Activated B cell treated with CpG ODN at 0.5 μM for 24 hours (primary cell): ENCODE data around the gene MSL1. TPM values are rescaled to one million over a fixed set of nuclear protein-coding genes. Genes with fewer than 3 reads are reported as not detected.

ENCODE experiments used
- ATAC-seq: fragments of 200-7000 bp; cut with Tn5 transposase; one replicate; pipeline ENCODE4 v1.10.0; 2021; ENCODE audit warnings: low read depth, mild to moderate bottlenecking, moderate library complexity
- CTCF ChIA-PET: fragments of 350-600 bp; sonication (Branson Sonifier 250); formaldehyde crosslinking; loops from one replicate; lab custom pipeline; 2021; ENCODE audit warnings: antibody characterized with exemption; lab: Charles Lee
- POLR2A ChIA-PET: fragments of 350-600 bp; sonication (Branson Sonifier 250); formaldehyde crosslinking; loops from one replicate; lab custom pipeline; 2021; ENCODE audit warnings: antibody characterized with exemption; lab: Charles Lee
- DNase-seq: peaks from one replicate; pipeline ENCODE4 v3.0.0; 2022
- H3K27ac Mint-ChIP-seq: one replicate; pipeline ENCODE4 v1.8.0; 2020; ENCODE audit warnings: mixed read lengths
- H3K27me3 Mint-ChIP-seq: one replicate; pipeline ENCODE4 v1.8.0; 2021; ENCODE audit warnings: mixed read lengths
- H3K36me3 Mint-ChIP-seq: one replicate; pipeline ENCODE4 v1.8.0; 2021; ENCODE audit warnings: low read depth, mixed read lengths
- H3K4me1 Mint-ChIP-seq: one replicate; pipeline ENCODE4 v1.8.0; 2021; ENCODE audit warnings: mixed read lengths
- H3K4me3 Mint-ChIP-seq: one replicate; pipeline ENCODE4 v1.8.0; 2020; ENCODE audit warnings: mild to moderate bottlenecking, mixed read lengths
- H3K9me3 Mint-ChIP-seq: one replicate; pipeline ENCODE4 v1.8.0; 2020; ENCODE audit warnings: mixed read lengths
- intact Hi-C: fragments of 100-400 bp; cut with micrococcal nuclease; formaldehyde crosslinking; loops from one replicate; pipeline ENCODE4 v1.15.1; 2024
- total RNA-seq: library from RNA; stranded (reverse); gene quantifications from 2 replicates; pipeline ENCODE4 v1.2.3, GENCODE V29; 2022
- TF ChIP-seq, protein P1 (sequence below): fragments of 200-600 bp; IDR thresholded peaks from one replicate; pipeline ENCODE4 v1.8.0; 2022; ENCODE audit warnings: antibody characterized with exemption, mild to moderate bottlenecking

Gene MSL1
- total RNA-seq, 1 donor from 2014 or later = 101 TPM

DNA sequence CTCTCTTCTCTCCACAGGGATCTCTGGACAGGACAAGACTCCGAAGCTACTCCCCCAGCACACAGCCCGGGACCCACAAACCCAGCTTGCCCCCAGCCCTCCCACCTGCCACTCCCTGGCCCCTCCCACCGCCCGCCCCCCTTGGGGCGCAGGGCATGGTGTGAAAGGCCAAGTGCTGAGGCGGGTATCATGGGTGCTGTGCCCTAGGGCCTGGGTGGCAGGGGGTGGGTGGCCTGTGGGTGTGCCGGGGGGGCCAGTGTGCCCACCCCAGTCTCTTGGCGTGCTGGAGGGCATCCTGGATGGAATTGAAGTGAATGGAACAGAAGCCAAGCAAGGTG lies 47.6 kb upstream of the MSL1 start:
- no peak overlapping the region for H3K27ac Mint-ChIP-seq
- H3K36me3 Mint-ChIP-seq = peaks cover 8% of the 10 kb centered on the region
- TF ChIP-seq, protein P1, sequence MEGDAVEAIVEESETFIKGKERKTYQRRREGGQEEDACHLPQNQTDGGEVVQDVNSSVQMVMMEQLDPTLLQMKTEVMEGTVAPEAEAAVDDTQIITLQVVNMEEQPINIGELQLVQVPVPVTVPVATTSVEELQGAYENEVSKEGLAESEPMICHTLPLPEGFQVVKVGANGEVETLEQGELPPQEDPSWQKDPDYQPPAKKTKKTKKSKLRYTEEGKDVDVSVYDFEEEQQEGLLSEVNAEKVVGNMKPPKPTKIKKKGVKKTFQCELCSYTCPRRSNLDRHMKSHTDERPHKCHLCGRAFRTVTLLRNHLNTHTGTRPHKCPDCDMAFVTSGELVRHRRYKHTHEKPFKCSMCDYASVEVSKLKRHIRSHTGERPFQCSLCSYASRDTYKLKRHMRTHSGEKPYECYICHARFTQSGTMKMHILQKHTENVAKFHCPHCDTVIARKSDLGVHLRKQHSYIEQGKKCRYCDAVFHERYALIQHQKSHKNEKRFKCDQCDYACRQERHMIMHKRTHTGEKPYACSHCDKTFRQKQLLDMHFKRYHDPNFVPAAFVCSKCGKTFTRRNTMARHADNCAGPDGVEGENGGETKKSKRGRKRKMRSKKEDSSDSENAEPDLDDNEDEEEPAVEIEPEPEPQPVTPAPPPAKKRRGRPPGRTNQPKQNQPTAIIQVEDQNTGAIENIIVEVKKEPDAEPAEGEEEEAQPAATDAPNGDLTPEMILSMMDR = no peak
- DNase-seq = no peak
- POLR2A ChIA-PET = interaction anchor here (2.0 to 2.1 kb wide), 2 partner anchors 11 to 38 kb away, joined by 18 to 20 read pairs; partner anchors contain the start of gene THRA
- H3K27me3 Mint-ChIP-seq = no peaks in the 10 kb centered on the region
- ATAC-seq = no peak
- CTCF ChIA-PET = interaction anchor here (1.4 to 4.4 kb wide), 6 partner anchors 8 to 201 kb away, joined by 4 to 53 read pairs (median 24); partner anchors contain the start of gene MED24
- intact Hi-C loops = loop anchor here (2.0 kb wide), 1 partner anchor 19 kb away; the partner anchor contains the start of gene MED24
- H3K4me1 Mint-ChIP-seq = peaks cover 41% of the 10 kb centered on the region
- H3K9me3 Mint-ChIP-seq = no peaks in the 10 kb centered on the region
- no peak overlapping the region for H3K4me3 Mint-ChIP-seq

DNA sequence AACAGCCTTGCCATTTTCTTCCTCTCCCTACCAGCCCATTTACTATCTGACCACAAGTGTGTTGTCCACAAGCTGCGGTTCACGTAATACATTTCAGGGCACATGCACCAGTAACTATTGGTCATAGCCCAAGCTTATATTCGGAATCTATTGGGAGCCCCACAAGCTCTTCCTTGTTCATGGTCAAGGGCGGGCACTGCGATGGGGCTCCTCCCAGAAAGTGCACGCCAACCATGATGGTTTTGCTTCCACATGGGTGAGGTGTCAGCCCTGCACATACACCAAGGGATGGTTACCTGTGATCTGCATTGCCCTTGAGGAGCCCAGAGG lies 46.9 kb upstream of the MSL1 start:
- DNase-seq (no peak), ATAC-seq (no peak)
- POLR2A ChIA-PET = interaction anchor here (1.1 to 2.1 kb wide), 7 partner anchors 11 to 56 kb away, joined by 3 to 20 read pairs (median 5); partner anchors contain the start of genes MED24, NR1D1 and THRA
- Mint-ChIP-seq H3K9me3 (no peaks in the 10 kb centered on the region), H3K4me1 (peaks cover 34% of the 10 kb centered on the region), H3K36me3 (peaks cover 8% of the 10 kb centered on the region), H3K4me3 (no peak overlapping the region), H3K27ac (peak overlapping the region; percentile 30), H3K27me3 (no peaks in the 10 kb centered on the region)
- CTCF ChIA-PET = interaction anchor here (0.7 to 4.4 kb wide), 16 partner anchors 9 to 202 kb away, joined by 3 to 53 read pairs (median 6); partner anchors contain the start of genes MED24, NR1D1 and THRA
- TF ChIP-seq, protein P1 = no peak
- intact Hi-C loops = loop anchor here (1.0 to 5.0 kb wide), 5 partner anchors 13 to 453 kb away; partner anchors contain the start of genes MED24 and THRA

DNA sequence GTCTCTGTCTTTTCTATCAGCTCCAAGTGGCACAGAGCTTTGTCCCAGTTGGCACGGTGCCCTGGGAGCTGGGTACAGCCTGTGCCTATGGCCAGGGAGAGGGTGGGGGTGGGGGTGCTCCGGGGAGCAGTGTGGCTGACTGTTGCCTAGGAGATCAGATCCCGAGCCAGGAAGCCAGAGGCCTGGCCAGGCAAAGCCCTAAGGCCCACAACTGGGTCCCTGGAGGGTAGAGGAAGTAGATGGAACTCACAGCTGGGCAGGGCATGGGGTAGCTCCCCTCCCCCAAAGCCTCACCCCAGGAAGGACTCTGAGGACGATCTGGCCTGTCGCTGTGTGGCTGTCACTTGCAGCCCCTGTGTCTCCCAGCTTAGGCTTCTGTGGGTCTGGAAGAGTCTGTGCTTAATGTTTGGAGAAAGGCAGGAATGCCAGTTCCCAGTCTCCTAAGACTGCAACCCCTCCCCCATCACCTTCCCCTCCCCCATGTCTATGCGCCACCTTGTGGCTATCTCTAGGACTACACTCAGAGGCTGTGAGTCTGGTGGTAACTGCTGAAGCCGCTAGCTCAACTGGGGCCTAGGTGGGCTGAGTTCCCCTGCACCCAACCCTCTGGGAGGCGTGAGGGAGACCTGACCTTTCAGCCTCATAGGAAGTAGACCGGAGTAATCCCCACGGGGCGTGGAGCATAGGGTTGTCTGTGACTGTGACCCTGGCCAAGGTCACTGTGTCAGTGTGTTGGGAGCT lies 46.4 kb upstream of the MSL1 start:
- ATAC-seq (peak; percentile 96), DNase-seq (peak; percentile 52)
- Mint-ChIP-seq H3K4me3 (no peak overlapping the region), H3K27me3 (no peaks in the 10 kb centered on the region), H3K27ac (peak overlapping the region; percentile 16), H3K9me3 (no peaks in the 10 kb centered on the region), H3K36me3 (peaks cover 8% of the 10 kb centered on the region), H3K4me1 (peaks cover 29% of the 10 kb centered on the region)
- POLR2A ChIA-PET = interaction anchor here (0.7 to 2.1 kb wide), 12 partner anchors 11 to 55 kb away, joined by 3 to 20 read pairs (median 4); partner anchors contain the start of genes MED24, NR1D1 and THRA
- TF ChIP-seq, protein P1 = peak; percentile 61
- CTCF ChIA-PET = interaction anchor here (0.7 to 4.4 kb wide), 27 partner anchors 10 to 527 kb away, joined by 3 to 53 read pairs (median 6); partner anchors contain the start of genes MED24, NR1D1, PSMD3 and THRA
- intact Hi-C loops = loop anchor here (1.0 to 5.0 kb wide), 5 partner anchors 13 to 453 kb away; partner anchors contain the start of genes MED24 and THRA

DNA sequence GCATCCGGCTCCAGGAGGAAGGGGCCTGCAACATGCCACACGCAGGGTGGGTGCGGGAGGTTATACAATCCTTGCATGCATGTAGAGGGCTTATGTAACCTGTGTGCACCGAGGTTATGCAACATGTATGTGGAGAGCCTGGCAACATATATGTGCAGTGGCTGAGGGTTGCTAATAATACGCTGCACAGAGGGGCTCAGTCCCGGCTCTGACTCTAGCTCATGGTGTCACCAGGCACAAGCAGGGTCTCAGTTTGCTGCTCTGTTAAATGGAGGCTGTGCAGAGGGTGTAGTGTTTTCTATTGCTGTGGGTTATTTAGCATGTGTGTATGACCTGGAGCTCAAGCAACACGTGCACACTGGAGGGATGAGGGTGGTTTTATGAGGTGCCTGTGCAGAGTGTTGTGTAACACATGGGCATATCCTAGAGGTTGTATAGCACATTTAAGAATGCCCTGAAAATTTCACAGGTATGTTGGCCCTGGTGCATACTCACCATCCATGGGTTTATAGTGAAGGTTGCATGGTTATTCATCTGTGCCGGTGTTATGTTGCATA lies 45.8 kb upstream of the MSL1 start:
- POLR2A ChIA-PET = interaction anchor here (0.7 to 2.1 kb wide), 11 partner anchors 10 to 55 kb away, joined by 3 to 20 read pairs (median 5); partner anchors contain the start of genes MED24 and THRA

More for the DNA sequence above, 45.8 kb upstream of the MSL1 start:
- Mint-ChIP-seq H3K9me3 (no peaks in the 10 kb centered on the region), H3K4me1 (peaks cover 22% of the 10 kb centered on the region), H3K36me3 (peaks cover 8% of the 10 kb centered on the region), H3K27ac (no peak overlapping the region), H3K4me3 (no peak overlapping the region), H3K27me3 (no peaks in the 10 kb centered on the region)
- no peak for DNase-seq
- TF ChIP-seq, protein P1 = no peak
- CTCF ChIA-PET = interaction anchor here (0.8 to 4.4 kb wide), 25 partner anchors 9 to 528 kb away, joined by 3 to 53 read pairs (median 6); partner anchors contain the start of genes MED24, NR1D1, PSMD3 and THRA
- intact Hi-C loops = loop anchor here (1.0 to 5.0 kb wide), 5 partner anchors 14 to 454 kb away; partner anchors contain the start of genes MED24 and THRA
- no peak for ATAC-seq
